Trophoblast cell (in vitro differentiated cells and primary cell): ENCODE measurements around the gene PAK4.
A peak's percentile ranks its signal among the peaks of the same experiment; 100 is the strongest.

ENCODE experiments used
- DNase-seq, 2 donors: peaks; one replicate each; pipeline ENCODE4 v3.0.0-alpha.2; 2016
- H2AFZ ChIP-seq: 2 replicates; pipeline ENCODE4 v1.6.1; 2013; ENCODE audit warnings: low read length, moderate library complexity, mild to moderate bottlenecking; ENCODE audit not compliant: insufficient read depth, poor library complexity
- H2AK5ac ChIP-seq: 2 replicates; pipeline ENCODE4 v1.6.1; 2013; ENCODE audit warnings: mild to moderate bottlenecking, low read length
- H2BK120ac ChIP-seq: 2 replicates; pipeline ENCODE4 v1.6.1; 2013; ENCODE audit warnings: low read length, mild to moderate bottlenecking, moderate library complexity; ENCODE audit not compliant: insufficient read depth, poor library complexity
- H2BK12ac ChIP-seq: 2 replicates; pipeline ENCODE4 v1.6.1; 2013; ENCODE audit warnings: mild to moderate bottlenecking, low read length, moderate library complexity
- H2BK5ac ChIP-seq: 2 replicates; pipeline ENCODE4 v1.6.1; 2013; ENCODE audit warnings: low read length, low read depth, moderate library complexity, mild to moderate bottlenecking; ENCODE audit not compliant: poor library complexity
- H3K14ac ChIP-seq: 2 replicates; pipeline ENCODE4 v1.6.1; 2013; ENCODE audit warnings: mild to moderate bottlenecking, low read length
- H3K18ac ChIP-seq: 2 replicates; pipeline ENCODE4 v1.6.1; 2013; ENCODE audit warnings: mild to moderate bottlenecking, low read length
- H3K23ac ChIP-seq: 2 replicates; pipeline ENCODE4 v1.6.1; 2013; ENCODE audit warnings: low read length
- H3K27ac ChIP-seq: 2 replicates; pipeline ENCODE4 v1.5.1; 2013; ENCODE audit warnings: low read depth, mild to moderate bottlenecking, inconsistent platforms, low read length, moderate library complexity
- H3K27me3 ChIP-seq: 2 replicates; pipeline ENCODE4 v1.6.1; 2013; ENCODE audit warnings: inconsistent platforms, mild to moderate bottlenecking, low read length, moderate library complexity; ENCODE audit not compliant: insufficient read depth
- H3K36me3 ChIP-seq, 2 experiments: 1 replicate in 1 of 2; 2 replicates in 1 of 2; pipeline ENCODE4 v1.6.1; 2013; ENCODE audit warnings: low read length in 2 of 2, mild to moderate bottlenecking in 2 of 2, moderate library complexity in 1 of 2; ENCODE audit not compliant: insufficient read depth in 2 of 2, control insufficient read depth in 1 of 2
- H3K4ac ChIP-seq: 2 replicates; pipeline ENCODE4 v1.6.1; 2013; ENCODE audit warnings: low read depth, mild to moderate bottlenecking, low read length, moderate library complexity
- H3K4me1 ChIP-seq, 2 experiments: 1 replicate in 1 of 2; 2 replicates in 1 of 2; pipeline ENCODE4 v1.6.1; 2013; ENCODE audit warnings: low read length in 2 of 2, mild to moderate bottlenecking in 2 of 2, moderate library complexity in 1 of 2; ENCODE audit not compliant: insufficient read depth in 2 of 2, control insufficient read depth in 1 of 2
- H3K4me2 ChIP-seq: 2 replicates; pipeline ENCODE4 v1.6.1; 2013; ENCODE audit warnings: inconsistent platforms, mild to moderate bottlenecking, low read length, moderate library complexity
- H3K4me3 ChIP-seq: 2 replicates; pipeline ENCODE4 v1.5.1; 2013; ENCODE audit warnings: mild to moderate bottlenecking, low read depth, low read length, inconsistent platforms
- H3K79me1 ChIP-seq: one replicate; pipeline ENCODE4 v1.6.1; 2013; ENCODE audit warnings: low read length
- H3K79me2 ChIP-seq: 2 replicates; pipeline ENCODE4 v1.6.1; 2013; ENCODE audit warnings: low read length, mild to moderate bottlenecking; ENCODE audit not compliant: control insufficient read depth, insufficient read depth, poor library complexity
- H3K9ac ChIP-seq: 2 replicates; pipeline ENCODE4 v1.6.1; 2013; ENCODE audit warnings: mild to moderate bottlenecking, low read length
- H3K9me3 ChIP-seq: 2 replicates; pipeline ENCODE4 v1.6.1; 2013; ENCODE audit warnings: low read depth, mild to moderate bottlenecking, control low read depth, inconsistent platforms, low read length; ENCODE audit not compliant: insufficient read depth
- H4K12ac ChIP-seq: 2 replicates; pipeline ENCODE4 v1.6.1; 2013; ENCODE audit warnings: low read depth, mild to moderate bottlenecking, low read length, moderate library complexity
- H4K8ac ChIP-seq: 2 replicates; pipeline ENCODE4 v1.6.1; 2013; ENCODE audit warnings: low read depth, mild to moderate bottlenecking, low read length, moderate library complexity
- H4K91ac ChIP-seq: one replicate; pipeline ENCODE4 v1.6.1; 2013; ENCODE audit warnings: low read depth, mild to moderate bottlenecking, low read length, moderate library complexity
- WGBS: extraction: QIAGEN DNeasy Blood & Tissue Kit; methylation state at CpG from one replicate; pipeline ENCODE4 v1.1.7; 2013; ENCODE audit warnings: missing lambda C conversion rate; ENCODE audit not compliant: insufficient read length, insufficient coverage; ENCODE audit errors: extremely low coverage; 5-methylcytosine and 5-hydroxymethylcytosine counted together

Gene PAK4

GRCh38 chr19:39167461-39168257, 42.1 kb downstream of the PAK4 start:
- Histone ChIP-seq H3K27ac (peak overlapping the region; percentile 42), H4K12ac (no peak overlapping the region), H3K4me2 (peak overlapping the region; percentile 43), H2AFZ (no peak overlapping the region), H3K23ac (no peak overlapping the region), H4K8ac (peak overlapping the region; percentile 32), H3K9me3 (peaks cover 1% of the 10 kb centered on the region), H3K27me3 (no peaks in the 10 kb centered on the region), H3K36me3 (peaks cover 29 to 33% of the 10 kb centered on the region in 2 experiments), H3K79me1 (peaks cover 18% of the 10 kb centered on the region), H3K14ac (peak overlapping the region; percentile 67), H2BK120ac (peak overlapping the region; percentile 44), H3K4me1 (peaks cover 24 to 28% of the 10 kb centered on the region in 2 experiments), H2AK5ac (peak overlapping the region; percentile 28), H2BK5ac (peak overlapping the region; percentile 48), H2BK12ac (peak overlapping the region; percentile 34), H3K79me2 (peaks cover 10% of the 10 kb centered on the region), H4K91ac (peak overlapping the region; percentile 89), H3K4ac (peak overlapping the region; percentile 35), H3K9ac (no peak overlapping the region), H3K18ac (peak overlapping the region; percentile 63), H3K4me3 (no peak overlapping the region)
- peak; percentile 75 to 77 for DNase-seq
- no CpG with 5 or more reads among the region's 25 CpGs for WGBS

- H2BK120ac ChIP-seq, result no peak overlapping the region
Measured at GRCh38 chr19:39168258-39169142, 42.9 kb downstream of the PAK4 start.

GRCh38 chr19:39169143-39169810, 43.7 kb downstream of the PAK4 start:
- H3K14ac ChIP-seq, result no peak overlapping the region
- no peak overlapping the region for H3K4ac ChIP-seq
- no peak overlapping the region for H3K23ac ChIP-seq
- H2BK5ac ChIP-seq, result no peak overlapping the region
- H2AFZ ChIP-seq, result no peak overlapping the region
- no peak overlapping the region for H3K27ac ChIP-seq
- peaks cover 7% of the 10 kb centered on the region for H3K79me2 ChIP-seq
- no peak overlapping the region for H2BK120ac ChIP-seq
- H3K27me3 ChIP-seq, result no peaks in the 10 kb centered on the region
- H4K8ac ChIP-seq, result no peak overlapping the region
- H3K4me2 ChIP-seq, result no peak overlapping the region
- H3K36me3 ChIP-seq, result peaks cover 44 to 48% of the 10 kb centered on the region in 2 experiments
- no peak for DNase-seq
- WGBS, result no CpG with 5 or more reads among the region's 36 CpGs
- no peak overlapping the region for H2BK12ac ChIP-seq
- H3K9ac ChIP-seq, result no peak overlapping the region
- peaks cover 18% of the 10 kb centered on the region for H3K79me1 ChIP-seq
- H2AK5ac ChIP-seq, result no peak overlapping the region
- no peak overlapping the region for H4K12ac ChIP-seq
- H3K4me3 ChIP-seq, result no peak overlapping the region
- no peaks in the 10 kb centered on the region for H3K9me3 ChIP-seq
- H4K91ac ChIP-seq, result no peak overlapping the region
- H3K18ac ChIP-seq, result no peak overlapping the region
- peaks cover 20 to 21% of the 10 kb centered on the region in 2 experiments for H3K4me1 ChIP-seq

More at GRCh38 chr19:39168258-39169142, 42.9 kb downstream of the PAK4 start:
- peak overlapping the region; percentile 31 for H3K18ac ChIP-seq
- H3K4me2 ChIP-seq, result no peak overlapping the region
- peaks cover 7% of the 10 kb centered on the region for H3K79me2 ChIP-seq
- H4K12ac ChIP-seq, result no peak overlapping the region
- no peak overlapping the region for H3K14ac ChIP-seq
- H2AFZ ChIP-seq, result no peak overlapping the region
- H3K9me3 ChIP-seq, result no peaks in the 10 kb centered on the region
- H4K91ac ChIP-seq, result peak overlapping the region; percentile 11
- peak overlapping the region; percentile 17 for H3K4ac ChIP-seq
- no peak overlapping the region for H3K4me3 ChIP-seq
- no peak for DNase-seq
- WGBS, result no CpG with 5 or more reads among the region's 23 CpGs
- H3K4me1 ChIP-seq, result peaks cover 21% of the 10 kb centered on the region in 2 experiments
- peaks cover 37 to 42% of the 10 kb centered on the region in 2 experiments for H3K36me3 ChIP-seq
- no peak overlapping the region for H2BK5ac ChIP-seq
- H2BK12ac ChIP-seq, result no peak overlapping the region
- no peaks in the 10 kb centered on the region for H3K27me3 ChIP-seq
- H2AK5ac ChIP-seq, result no peak overlapping the region
- no peak overlapping the region for H3K27ac ChIP-seq
- H3K9ac ChIP-seq, result no peak overlapping the region
- H4K8ac ChIP-seq, result no peak overlapping the region
- H3K79me1 ChIP-seq, result peaks cover 18% of the 10 kb centered on the region
- no peak overlapping the region for H3K23ac ChIP-seq
